ENCODE measurements around the gene PNPLA7. TPM values are rescaled to one million over a fixed set of nuclear protein-coding genes. Genes with fewer than 3 reads are reported as not detected.

The PNPLA7 gene
- total RNA-seq, 3 donors from 2014 or later (not counting 1 experiment from before 2014, with no cell fraction given) = 4.3 to 6.4 (median 4.9) TPM

- H3K4me1 ChIP-seq (ENCODE audit: control insufficient read depth, insufficient read depth, low read length) = peaks cover 51% of the 10 kb centered on the region
- no peaks in the 10 kb centered on the region for H3K9me3 ChIP-seq (ENCODE audit: control insufficient read depth, insufficient read depth, low read length)
- DNase-seq (no peak), ATAC-seq (no peak)
- peak overlapping the region; percentile 92 for H3K27ac ChIP-seq (ENCODE audit: low read length)
- H3K27me3 ChIP-seq (ENCODE audit: control insufficient read depth, insufficient read depth, low read length) = no peaks in the 10 kb centered on the region
- TF ChIP-seq CTCF (IDR thresholded peaks at IDR 0.05) = no peak
- Mint-ChIP-seq H3K4me1 (peaks cover 0 to 35% of the 10 kb centered on the region in 2 donors), H3K36me3 (no peaks in the 10 kb centered on the region), H3K9me3 (no peaks in the 10 kb centered on the region), H3K4me3 (no peak overlapping the region), H3K27ac (peak overlapping the region; percentile 70 to 87), H3K27me3 (ENCODE audit: low read depth in 2 of 2) (no peaks in the 10 kb centered on the region)
- intact Hi-C loops (cut with micrococcal nuclease) = loop anchor here (5.0 kb wide), 1 partner anchor 40 kb away; the partner anchor contains the start of genes EXD3 and NOXA1
- H3K4me3 ChIP-seq (ENCODE audit: low read length) = peak overlapping the region; percentile 29
- H3K36me3 ChIP-seq (ENCODE audit: control insufficient read depth, insufficient read depth, low read length) = no peaks in the 10 kb centered on the region
- WGBS (ENCODE audit: insufficient coverage) = 84% methylated on average over 25 of the region's 25 CpGs
Measured at GRCh38 chr9:137462396-137462985, 87.7 kb downstream of the PNPLA7 start.

- H3K4me3 ChIP-seq (ENCODE audit: low read length) = peak overlapping the region; percentile 29
- no peak for TF ChIP-seq CTCF (IDR thresholded peaks at IDR 0.05)
- Mint-ChIP-seq H3K4me1 (peaks cover 0 to 39% of the 10 kb centered on the region in 2 donors), H3K36me3 (no peaks in the 10 kb centered on the region), H3K27me3 (ENCODE audit: low read depth in 2 of 2) (no peaks in the 10 kb centered on the region), H3K9me3 (no peaks in the 10 kb centered on the region), H3K4me3 (peak overlapping the region; percentile 73), H3K27ac (peak overlapping the region; percentile 70 to 87)
- ATAC-seq (peak; percentile 65 to 82 (median 79)), DNase-seq (peak; percentile 89 to 92)
- peak overlapping the region; percentile 92 for H3K27ac ChIP-seq (ENCODE audit: low read length)
- H3K27me3 ChIP-seq (ENCODE audit: control insufficient read depth, insufficient read depth, low read length) = no peaks in the 10 kb centered on the region
- peaks cover 1% of the 10 kb centered on the region for H3K36me3 ChIP-seq (ENCODE audit: control insufficient read depth, insufficient read depth, low read length)
- WGBS (ENCODE audit: insufficient coverage) = 2% methylated on average over 52 of the region's 52 CpGs
- H3K9me3 ChIP-seq (ENCODE audit: control insufficient read depth, insufficient read depth, low read length) = no peaks in the 10 kb centered on the region
- intact Hi-C loops (cut with micrococcal nuclease) = loop anchor here (5.0 kb wide), 1 partner anchor 40 kb away; the partner anchor contains the start of genes EXD3 and NOXA1
- peaks cover 51% of the 10 kb centered on the region for H3K4me1 ChIP-seq (ENCODE audit: control insufficient read depth, insufficient read depth, low read length)
Measured at GRCh38 chr9:137461663-137462395, 88.4 kb downstream of the PNPLA7 start.

GRCh38 chr9:137461316-137461662 is 88.9 kb downstream of the PNPLA7 start:
- H3K27me3 ChIP-seq (ENCODE audit: control insufficient read depth, insufficient read depth, low read length) = no peaks in the 10 kb centered on the region
- H3K36me3 ChIP-seq (ENCODE audit: control insufficient read depth, insufficient read depth, low read length) = peaks cover 2% of the 10 kb centered on the region
- no peaks in the 10 kb centered on the region for H3K9me3 ChIP-seq (ENCODE audit: control insufficient read depth, insufficient read depth, low read length)
- Mint-ChIP-seq H3K27ac (peak overlapping the region; percentile 70 to 87), H3K36me3 (no peaks in the 10 kb centered on the region), H3K27me3 (ENCODE audit: low read depth in 2 of 2) (no peaks in the 10 kb centered on the region), H3K9me3 (no peaks in the 10 kb centered on the region), H3K4me3 (peak overlapping the region; percentile 59), H3K4me1 (peaks cover 0 to 39% of the 10 kb centered on the region in 2 donors)
- ATAC-seq (no peak), DNase-seq (no peak)
- H3K4me1 ChIP-seq (ENCODE audit: control insufficient read depth, insufficient read depth, low read length) = peaks cover 51% of the 10 kb centered on the region
- H3K4me3 ChIP-seq (ENCODE audit: low read length) = no peak overlapping the region
- peak overlapping the region; percentile 92 for H3K27ac ChIP-seq (ENCODE audit: low read length)
- 77% methylated on average over 19 of the region's 21 CpGs for WGBS (ENCODE audit: insufficient coverage)
- peak; percentile 1 for TF ChIP-seq CTCF (IDR thresholded peaks at IDR 0.05)
- intact Hi-C loops (cut with micrococcal nuclease) = loop anchor here (5.0 kb wide), 1 partner anchor 39 kb away; the partner anchor contains the start of genes EXD3 and NOXA1
